Inferior parietal cortex (tissue), 1 donor: ENCODE measurements around the gene HNRNPH2.
A peak's percentile ranks its signal among the peaks of the same experiment; 100 is the strongest.

Experiments
- DNase-seq: peaks from one replicate; pipeline ENCODE4 v3.0.0-alpha.2; 2016; ENCODE audit errors: extremely low spot score

Gene HNRNPH2

GRCh38 chrX:101395789-101396188 is 12.2 kb upstream of the HNRNPH2 start:
- DNase-seq = no peak

- DNase-seq = no peak
Observed at GRCh38 chrX:101397779-101398178, 10.2 kb upstream of the HNRNPH2 start.

- DNase-seq = no peak
Observed at GRCh38 chrX:101398694-101399093, 9.3 kb upstream of the HNRNPH2 start.

- no peak for DNase-seq
Observed at GRCh38 chrX:101399825-101400224, 8.2 kb upstream of the HNRNPH2 start.

GRCh38 chrX:101407167-101407747 is 765 bp upstream of the HNRNPH2 start:
- DNase-seq = no peak

- DNase-seq = no peak
Observed at GRCh38 chrX:101408532-101408841, 465 bp downstream of the HNRNPH2 start.

- no peak for DNase-seq
Observed at GRCh38 chrX:101409043-101409442, 1.0 kb downstream of the HNRNPH2 start.

GRCh38 chrX:101410461-101410860 is 2.4 kb downstream of the HNRNPH2 start:
- DNase-seq = no peak

- DNase-seq = no peak
Observed at GRCh38 chrX:101411984-101412383, 4.0 kb downstream of the HNRNPH2 start.

- DNase-seq = peak; percentile 87
Observed at GRCh38 chrX:101415180-101416145, 7.4 kb downstream of the HNRNPH2 start.

GRCh38 chrX:101416691-101417090 is 8.7 kb downstream of the HNRNPH2 start:
- no peak for DNase-seq

GRCh38 chrX:101417190-101417589 is 9.2 kb downstream of the HNRNPH2 start:
- no peak for DNase-seq

- peak; percentile 20 for DNase-seq
Observed at GRCh38 chrX:101417981-101418841, 10.2 kb downstream of the HNRNPH2 start.

- DNase-seq = no peak
Observed at GRCh38 chrX:101419489-101419888, 11.5 kb downstream of the HNRNPH2 start.

GRCh38 chrX:101427954-101428353 is 19.9 kb downstream of the HNRNPH2 start:
- no peak for DNase-seq

- DNase-seq = no peak
Observed at GRCh38 chrX:101429934-101430333, 21.9 kb downstream of the HNRNPH2 start.

- no peak for DNase-seq
Observed at GRCh38 chrX:101430457-101431078, 22.5 kb downstream of the HNRNPH2 start.

GRCh38 chrX:101442085-101442484 is 34.1 kb downstream of the HNRNPH2 start:
- DNase-seq = no peak

- DNase-seq = no peak
Observed at GRCh38 chrX:101449279-101449678, 41.3 kb downstream of the HNRNPH2 start.

GRCh38 chrX:101450085-101450484 is 42.1 kb downstream of the HNRNPH2 start:
- no peak for DNase-seq

GRCh38 chrX:101450961-101451360 is 42.9 kb downstream of the HNRNPH2 start:
- no peak for DNase-seq

GRCh38 chrX:101452056-101452455 is 44.0 kb downstream of the HNRNPH2 start:
- no peak for DNase-seq
